Skeletal muscle cell (primary cell): ENCODE results near the gene LZTS3.
"Not testable (repeated sequence)": the region's sequence is repeated elsewhere in the genome, so short reads cannot be mapped to it uniquely, and the experiment has no call there.

Source experiments
- DNase-seq: peaks from one replicate; pipeline ENCODE4 v3.0.0-alpha.2; 2010; ENCODE audit warnings: low read depth
- H3K4me3 ChIP-seq: 2 replicates; pipeline ENCODE4 v1.5.1; 2011; ENCODE audit warnings: low read depth, mild to moderate bottlenecking, control low read depth, low read length, moderate library complexity

LZTS3 gene

DNA sequence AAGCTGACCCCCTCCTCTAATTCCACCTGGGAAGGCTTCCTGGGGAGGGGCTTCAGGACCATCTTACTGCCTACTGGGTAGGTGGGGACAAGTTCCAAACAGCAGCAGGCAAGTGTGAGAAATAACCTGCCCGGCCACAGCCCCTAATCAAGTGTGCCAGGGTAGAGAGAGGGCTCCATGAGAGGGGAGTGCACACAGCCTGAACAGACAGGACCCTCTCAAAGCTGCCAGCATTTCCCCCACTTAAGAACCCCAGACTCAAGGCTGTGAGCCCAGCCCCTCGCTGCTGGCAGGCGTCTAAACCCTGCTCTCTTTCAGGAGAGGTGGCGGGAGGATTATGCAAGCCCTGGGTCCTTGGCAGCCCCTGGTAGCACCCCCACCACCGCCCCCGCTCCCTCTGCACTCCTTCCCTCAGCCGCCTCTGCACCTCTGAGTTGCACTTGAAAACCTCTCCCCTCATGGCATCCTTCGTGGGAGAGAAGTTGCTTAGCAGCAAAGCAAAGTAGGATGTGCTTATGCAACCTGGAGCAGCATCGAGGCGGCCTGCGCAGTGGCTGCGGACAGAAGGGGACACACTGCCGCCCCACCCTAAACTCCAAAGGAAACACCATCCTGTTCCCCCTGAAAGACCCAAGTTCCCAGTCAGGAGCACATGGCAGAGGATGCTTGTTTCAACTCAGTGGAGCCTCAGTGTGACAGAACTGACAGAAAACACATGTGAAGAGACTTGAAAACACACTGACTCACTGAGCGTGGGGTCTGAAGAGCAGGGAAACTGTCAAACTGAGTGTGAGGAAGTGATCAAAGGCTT lies 20.7 kb upstream of the LZTS3 start:
- DNase-seq: no peak
- H3K4me3 ChIP-seq: no peak overlapping the region

DNA sequence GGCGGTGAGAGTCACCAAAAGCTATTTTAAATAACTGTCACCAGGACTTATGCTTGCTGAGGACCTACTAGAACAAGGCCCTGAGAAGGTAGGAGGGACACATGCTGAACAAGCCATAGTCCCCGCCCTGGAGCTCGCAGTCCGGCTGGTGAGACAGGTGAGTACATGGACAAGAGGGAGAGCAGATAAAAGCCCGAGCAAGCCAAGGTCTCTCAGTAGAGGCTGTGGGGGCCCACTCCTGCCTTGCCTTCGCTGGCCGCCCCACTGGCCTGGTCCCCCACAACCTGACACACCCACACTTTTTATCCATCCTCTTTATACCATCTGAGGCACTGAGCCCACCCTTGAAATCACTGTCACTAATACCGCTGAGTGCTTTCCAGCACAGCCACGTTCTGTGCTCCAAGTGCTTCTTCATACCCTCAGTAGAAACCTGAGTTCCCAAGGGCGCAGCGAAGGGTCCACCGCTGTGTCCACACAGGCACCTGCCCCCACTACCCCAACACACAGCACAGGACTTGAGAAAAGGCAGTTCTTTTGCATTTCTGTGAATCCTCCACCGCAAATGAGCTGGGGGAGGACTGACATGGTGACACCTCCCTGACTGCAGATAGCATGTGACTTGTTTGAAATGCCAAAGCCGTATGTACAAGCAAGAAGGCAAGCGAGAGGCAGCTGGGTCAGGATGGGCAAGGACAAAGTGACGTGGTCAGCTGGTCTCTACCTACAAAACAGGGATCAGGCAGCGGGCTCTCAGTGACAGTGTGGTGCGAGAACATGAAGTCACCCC lies 19.1 kb upstream of the LZTS3 start:
- DNase-seq: no peak
- H3K4me3 ChIP-seq: no peak overlapping the region

DNA sequence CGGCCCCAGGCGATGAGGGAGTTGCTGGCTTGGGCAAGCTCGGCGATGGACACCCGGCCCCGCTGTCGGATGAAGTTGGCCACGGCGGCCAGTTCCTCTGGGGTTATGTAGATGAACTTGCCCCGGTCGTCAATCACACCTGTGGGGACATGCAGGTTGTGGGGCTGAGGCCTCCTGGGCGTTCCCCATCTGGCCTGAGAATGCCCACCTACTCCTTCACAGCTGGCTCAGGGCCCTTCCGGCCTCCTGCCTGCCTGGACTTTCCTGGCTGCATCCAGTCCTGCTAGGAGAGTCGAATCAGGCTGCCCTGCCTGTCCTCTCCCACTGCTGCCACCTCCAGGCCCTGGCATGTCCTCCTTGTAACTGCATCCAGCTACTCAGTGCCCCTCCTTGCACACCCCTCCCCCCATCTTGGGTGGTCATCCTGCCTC lies 17.3 kb upstream of the LZTS3 start:
- DNase-seq: no peak
- no peak overlapping the region for H3K4me3 ChIP-seq

DNA sequence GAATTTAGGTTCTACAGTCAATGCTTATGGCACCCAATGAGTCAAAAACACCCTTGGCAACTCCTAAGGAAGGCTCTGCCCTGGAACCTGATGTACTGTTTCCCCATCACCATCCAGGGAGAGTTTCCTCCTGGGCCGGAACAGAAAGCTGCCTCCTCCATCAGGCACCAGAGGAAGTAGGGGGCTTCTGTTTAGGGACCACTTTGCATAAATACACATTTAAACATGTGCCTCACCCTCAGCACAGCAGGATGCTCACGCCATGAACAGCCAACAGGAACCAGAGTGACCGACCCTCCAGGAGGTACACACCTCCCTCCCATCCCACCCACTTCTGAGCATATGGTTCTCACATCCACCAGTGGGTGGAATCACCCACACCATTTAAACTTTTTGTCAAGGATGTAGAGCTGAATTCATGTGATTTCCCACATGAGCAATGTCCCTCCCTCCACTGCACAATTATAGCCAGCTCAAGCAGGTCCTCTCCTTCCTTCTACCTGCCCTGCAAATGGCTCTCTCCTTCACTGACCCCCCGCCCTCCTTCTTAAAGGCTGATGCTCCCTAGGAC lies 16.3 kb upstream of the LZTS3 start:
- no peak overlapping the region for H3K4me3 ChIP-seq
- no peak for DNase-seq

DNA sequence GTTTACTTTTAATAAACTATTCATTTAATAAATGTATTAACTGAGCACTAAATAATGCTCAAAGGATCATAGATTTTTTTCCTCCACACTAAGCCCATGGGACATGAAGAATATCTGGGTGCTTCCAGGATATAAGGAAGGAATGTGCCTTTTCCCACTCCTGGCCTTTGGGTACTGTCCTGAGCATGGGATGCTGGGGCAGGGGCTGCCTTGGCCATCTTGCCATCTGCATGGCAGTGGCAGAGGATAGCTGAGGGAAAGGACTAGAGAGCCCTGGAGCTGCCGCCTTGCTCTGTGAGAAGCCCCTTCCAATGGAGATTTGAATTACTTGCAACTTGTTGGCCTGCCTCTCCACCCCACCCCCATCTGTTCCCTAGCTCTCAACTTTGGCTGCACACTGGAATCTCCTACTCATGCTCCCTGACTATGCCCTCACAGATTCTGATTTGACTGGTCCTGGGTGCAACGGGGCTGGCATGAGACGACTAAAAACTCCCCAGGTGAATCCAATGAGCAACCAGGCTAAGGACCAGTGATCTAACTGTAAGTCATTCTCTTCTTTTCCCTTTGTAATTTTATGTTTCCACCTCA lies 15.6 kb upstream of the LZTS3 start:
- DNase-seq: no peak
- H3K4me3 ChIP-seq: no peak overlapping the region

DNA sequence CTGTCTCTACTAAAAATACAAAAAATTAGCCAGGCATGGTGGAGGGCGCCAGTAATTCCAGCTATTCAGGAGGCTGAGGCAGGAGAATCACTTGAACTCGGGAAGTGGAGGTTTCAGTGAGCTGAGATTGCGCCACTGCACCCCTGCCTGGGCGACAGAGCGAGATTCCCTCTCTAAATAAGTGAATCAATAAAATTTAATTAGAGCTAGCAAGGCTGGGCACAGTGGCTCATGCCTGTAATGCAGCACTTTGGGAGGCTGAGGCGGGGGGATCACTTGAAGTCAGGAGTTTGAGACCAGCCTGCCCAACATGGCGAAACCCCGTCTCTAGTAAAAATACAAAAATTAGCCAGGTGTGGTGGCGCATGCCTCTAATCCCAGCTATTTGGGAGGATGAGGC lies 14.5 kb upstream of the LZTS3 start:
- DNase-seq, H3K4me3 ChIP-seq: not testable (repeated sequence)

DNA sequence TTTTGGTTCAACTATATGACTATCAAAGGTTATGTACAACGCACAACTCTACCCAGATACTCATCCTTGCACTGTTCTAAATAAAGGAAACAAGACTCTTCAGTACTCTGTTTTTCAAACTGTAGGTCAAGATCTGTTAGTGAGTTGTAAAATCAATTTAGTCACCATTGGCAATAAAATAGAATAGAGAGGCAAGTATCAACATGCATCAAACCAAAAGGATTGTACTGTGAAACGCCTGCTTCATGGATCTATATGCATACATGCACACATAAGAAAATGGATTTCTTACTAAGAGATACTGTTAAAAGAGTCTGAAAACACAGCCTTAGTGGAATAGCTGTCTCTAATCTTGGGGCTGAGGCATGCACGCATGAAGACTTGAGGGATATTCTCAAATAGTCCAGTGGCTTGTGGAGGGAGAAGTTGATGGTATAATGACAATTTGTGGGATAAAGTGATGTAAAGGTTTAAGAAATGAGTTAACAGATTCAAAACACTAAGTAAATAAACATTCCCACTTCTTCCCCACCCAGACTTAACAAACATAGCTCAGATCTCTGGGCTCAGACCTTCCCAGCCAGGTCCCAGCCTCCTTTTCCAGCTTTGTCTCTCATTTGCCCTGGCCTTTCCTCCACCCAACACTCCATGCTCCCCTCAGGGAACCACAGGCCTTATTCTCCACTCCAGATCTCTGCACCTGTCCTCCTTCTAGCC lies 10.7 kb upstream of the LZTS3 start:
- H3K4me3 ChIP-seq: no peak overlapping the region
- DNase-seq: no peak

DNA sequence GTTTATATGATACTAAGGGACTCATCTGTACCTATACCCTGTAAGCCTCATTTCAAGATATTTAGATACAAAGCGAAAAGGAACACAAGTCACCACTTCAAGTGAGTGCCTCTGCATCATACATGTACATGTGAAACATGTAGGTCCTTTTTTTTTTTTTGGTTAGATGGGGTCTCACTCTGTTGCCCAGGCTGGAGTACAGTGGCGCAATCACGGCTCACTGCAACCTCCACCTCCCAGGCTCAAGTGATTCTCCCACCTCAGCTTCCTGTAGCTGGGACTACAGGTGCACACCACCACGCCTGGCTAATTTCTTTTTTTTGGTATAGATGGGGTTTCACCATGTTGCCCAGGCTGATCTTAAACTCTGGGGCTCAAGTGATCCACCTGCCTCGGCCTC lies 9.1 kb upstream of the LZTS3 start:
- not testable (repeated sequence) for DNase-seq, H3K4me3 ChIP-seq

DNA sequence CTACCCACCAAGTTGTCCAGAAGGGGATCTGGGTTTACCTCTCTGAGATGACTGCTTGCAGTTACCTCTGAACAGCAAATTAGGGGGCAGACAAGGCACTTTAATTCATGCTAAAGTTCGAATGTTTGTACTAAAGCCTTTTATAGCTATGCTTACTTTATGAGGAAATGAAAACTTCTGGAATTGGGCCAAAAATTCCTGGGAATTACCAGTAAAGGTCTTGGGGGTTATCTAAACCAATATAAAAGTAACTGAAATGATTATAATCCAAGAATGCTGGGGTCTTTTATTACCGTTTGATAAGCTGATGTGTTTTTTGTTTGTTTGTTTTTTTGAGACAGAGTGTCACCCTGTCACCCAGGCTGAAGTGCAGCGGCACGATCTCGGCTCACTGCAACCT lies 7.9 kb upstream of the LZTS3 start:
- no peak for DNase-seq
- no peak overlapping the region for H3K4me3 ChIP-seq

DNA sequence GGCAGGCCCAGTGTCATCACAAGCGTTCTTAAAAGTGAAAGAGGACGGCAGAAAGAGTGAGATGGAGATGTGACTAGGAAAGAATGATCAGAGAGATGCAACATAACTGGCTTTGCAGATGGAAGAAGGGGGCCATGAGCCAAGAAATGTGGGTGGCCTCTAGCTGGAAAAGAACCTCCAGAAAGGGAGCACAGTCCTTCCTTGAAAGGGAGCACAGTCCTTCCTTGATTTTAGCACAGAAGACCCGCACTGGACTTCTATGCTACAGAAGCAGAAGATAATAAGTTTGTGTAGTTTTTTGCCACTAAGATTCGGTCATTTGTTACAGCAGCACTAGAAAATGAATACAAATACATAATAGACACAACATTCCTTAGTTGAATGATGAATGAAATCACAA lies 7.0 kb upstream of the LZTS3 start:
- H3K4me3 ChIP-seq: no peak overlapping the region
- DNase-seq: no peak

DNA sequence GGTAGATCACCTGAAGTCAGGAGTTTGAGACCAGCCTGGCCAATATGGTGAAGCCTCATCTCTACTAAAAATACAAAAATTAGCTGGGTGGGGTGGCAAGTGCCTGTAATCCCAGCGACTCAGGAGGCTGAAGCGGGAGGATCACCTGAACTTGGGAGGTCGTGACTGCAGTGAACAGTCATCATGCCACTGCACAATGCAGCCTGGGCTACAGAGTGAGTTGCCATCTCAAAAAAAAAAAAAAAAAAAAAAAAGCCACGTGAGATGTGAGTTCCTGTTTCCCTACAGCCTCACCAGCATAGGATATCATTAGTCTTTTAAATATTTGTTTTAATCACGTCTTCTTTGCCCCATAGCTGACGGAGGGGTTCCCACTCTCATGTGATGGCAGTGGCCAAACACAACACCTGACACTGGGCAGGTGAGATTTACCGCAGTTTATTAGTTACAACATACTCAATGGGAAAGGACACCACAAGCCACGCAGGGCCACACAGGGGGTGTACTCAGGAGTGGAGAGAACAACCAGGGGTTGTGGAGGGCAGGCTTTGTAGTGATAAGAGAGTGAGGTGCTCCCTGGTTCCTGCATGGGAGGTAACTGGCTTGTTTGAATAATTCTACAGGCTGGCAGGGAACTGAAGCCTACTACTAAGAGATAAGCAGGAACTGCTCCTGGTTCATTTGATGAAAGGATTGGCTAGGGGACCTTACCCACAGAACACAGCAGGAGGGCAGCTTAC lies 4.6 kb upstream of the LZTS3 start:
- no peak overlapping the region for H3K4me3 ChIP-seq
- no peak for DNase-seq

DNA sequence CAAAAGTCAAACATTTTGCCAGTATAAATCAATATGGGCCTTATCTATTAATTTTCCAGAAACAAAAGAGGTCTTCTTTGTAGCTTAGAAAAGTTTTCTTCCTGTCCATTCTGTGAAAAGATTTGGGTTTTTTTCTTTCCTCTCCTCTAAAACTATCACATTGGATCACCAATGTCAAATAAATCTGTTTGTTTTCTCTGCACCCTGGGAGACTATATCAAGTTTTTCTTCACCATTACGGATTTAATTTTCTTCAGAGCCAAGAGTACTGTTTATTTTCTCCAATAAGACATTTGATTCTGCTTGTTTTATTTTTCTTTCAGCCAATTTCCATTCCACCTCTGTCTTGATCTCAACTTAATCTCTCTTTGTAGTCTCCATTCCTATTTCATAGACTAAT lies 1.9 kb upstream of the LZTS3 start:
- DNase-seq: no peak
- H3K4me3 ChIP-seq: no peak overlapping the region

DNA sequence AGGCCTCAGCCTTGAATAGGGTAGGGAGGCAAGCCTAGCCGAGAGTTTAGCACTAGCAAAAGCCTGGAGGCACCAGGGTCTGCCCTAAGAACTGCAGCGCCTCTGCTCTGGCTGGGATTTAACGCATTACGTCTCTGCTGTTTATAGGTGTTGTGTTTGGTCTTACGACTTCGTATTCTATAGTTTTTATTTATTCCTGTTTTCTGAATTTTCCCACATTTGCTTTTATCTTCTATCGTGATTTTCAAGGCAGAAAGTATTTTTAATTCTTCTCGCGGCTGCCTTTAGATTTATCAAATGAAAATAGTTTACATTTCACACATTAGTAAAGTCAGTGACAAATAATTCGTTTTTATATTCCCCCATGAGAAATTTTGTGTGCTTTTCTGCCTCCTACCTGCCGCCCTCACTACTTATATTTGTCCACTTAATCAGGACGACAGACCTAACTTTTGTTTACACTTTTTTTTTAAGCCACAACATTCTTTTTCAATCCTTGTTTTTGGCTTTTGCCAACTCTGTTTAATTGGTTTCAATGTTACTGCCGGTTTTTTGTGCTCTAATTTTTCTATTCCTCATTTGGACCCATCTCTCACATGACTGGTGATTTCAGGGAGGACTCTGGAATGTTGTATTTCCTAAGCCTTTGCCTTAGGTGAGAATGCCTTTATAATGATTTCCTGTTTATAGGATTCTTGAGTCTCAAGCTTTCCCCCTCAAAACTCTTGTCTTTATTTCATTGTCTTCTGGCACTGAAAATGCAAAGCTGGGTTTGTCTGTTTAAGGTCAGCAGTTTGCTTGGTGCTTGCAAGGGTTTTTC lies 1.3 kb upstream of the LZTS3 start:
- H3K4me3 ChIP-seq: peak overlapping the region; percentile 85
- DNase-seq: no peak

DNA sequence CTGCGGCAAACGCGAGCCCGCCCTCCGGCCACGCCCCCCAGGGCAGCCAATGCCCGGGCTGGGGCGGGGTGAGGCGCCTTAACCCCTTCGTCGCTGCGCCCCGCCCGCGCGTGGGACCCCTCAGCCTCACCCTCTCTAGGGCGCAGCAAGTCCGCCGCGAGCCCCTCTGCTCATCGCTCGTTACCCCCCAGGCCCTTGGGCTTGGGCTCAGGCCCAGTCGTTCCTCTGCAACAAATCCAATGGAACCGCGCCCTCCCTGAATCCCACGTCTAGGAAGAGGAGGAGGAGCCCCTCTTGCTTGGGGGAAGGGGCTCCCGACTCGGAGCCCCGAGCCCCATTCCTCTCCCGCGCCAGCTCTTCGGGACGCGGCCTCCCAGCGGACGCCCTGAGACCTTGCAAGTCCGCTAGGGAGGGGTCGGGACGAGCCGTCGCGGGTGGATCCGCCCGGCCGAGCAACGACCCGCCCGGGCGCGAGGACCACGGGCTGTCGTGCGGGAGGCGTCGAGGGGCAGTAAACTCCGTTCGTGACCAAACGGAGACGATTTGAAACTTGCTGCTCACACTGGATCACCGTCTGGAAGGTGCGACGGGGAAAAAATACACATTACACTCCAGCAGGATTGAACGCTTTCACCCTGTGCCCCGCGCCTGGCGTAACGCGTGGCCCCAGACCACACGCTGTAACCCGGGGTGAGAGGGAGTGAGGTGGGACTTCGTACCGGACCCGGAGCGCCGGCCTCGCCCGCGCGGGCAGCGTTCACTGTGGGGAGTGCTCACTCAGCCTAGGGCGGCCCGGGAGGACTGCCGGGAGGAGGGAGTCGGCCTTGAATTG lies 477 bp upstream of the LZTS3 start:
- peak overlapping the region; percentile 85 for H3K4me3 ChIP-seq
- peak; percentile 32 for DNase-seq

DNA sequence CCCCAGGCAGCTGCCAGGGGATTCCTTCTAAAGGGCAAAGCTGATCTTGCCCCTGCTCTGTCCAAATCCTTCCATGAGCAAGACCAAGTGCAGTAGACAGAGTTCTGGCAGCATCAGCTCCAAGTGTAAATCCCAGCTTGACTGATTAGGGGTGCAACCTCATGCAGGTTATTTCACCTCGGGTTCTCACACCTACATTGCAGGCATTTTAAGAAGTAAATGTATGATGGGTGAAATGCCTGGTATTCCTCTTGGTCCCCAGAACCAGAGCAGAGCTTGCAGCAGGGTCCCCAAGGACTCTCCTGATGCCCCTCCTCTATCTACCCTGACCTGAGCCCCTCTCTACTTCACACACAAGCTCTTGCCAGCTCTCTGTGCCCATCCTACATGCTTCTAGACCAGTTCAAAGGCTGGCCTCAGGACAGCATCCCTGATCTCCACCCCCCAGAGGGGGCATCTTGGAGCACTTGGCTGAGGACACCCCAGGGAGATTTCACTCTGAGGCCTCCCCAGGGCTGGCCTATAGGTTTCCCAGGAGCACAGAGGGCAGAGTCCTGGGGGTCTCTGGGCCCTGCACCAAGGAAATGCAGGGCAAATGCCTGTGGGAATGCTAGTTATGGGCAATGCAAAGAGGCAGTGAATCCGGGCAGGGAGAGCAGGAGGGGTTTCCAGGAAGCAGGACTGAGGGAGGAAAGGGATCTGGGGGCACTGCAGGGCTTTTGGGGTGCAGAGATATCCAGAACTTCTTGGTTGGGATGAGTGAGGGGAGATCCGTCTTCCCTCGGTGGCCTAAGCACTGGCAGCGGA lies 1.0 kb downstream of the LZTS3 start:
- DNase-seq: no peak
- H3K4me3 ChIP-seq: peak overlapping the region; percentile 85

DNA sequence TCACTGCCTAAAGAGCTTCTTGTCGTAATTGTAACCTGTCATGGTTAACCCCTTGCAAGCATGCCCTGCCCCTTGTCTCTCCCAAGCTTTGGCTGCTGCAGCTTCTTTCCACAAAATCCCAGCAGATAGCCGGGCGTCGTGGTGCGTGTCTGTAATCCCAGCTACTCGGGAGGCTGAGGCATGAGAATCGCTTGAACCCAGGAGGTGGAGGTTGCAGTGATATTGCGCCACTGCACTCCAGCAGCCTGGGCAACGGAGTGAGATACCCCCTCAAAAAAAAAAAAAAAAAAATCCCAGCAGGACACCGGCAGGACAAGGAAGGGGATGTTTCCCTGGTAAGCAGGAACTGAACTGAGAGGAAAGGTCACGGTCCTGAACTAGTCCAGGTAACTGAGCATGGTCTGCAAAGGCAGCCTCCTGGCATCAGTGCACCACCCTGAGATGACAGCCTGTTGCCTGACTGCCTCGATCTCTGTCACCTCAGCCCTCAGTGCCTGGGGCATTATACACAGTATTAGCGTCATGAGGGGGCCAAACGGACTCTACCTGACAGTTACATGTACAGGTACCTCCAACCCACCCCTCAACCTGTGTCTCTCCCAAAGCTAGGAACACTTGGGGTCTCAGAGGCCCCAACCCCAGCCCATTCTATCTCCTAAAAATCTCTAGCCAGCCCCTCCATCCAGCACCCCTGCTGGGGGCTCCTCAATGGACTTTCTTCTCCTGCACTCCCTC lies 1.8 kb downstream of the LZTS3 start:
- no peak overlapping the region for H3K4me3 ChIP-seq
- DNase-seq: no peak
